H1 (cell line): ENCODE results near the gene CDC14B. TPM values are rescaled to one million over a fixed set of nuclear protein-coding genes. Genes with fewer than 3 reads are reported as not detected.

Source experiments
- CTCF ChIP-seq, 3 experiments: IDR thresholded peaks; 1 replicate in 2 of 3; 2 replicates in 1 of 3; pipeline versions ENCODE4 v1.5.1 to v1.6.1; 2011; ENCODE audit warnings: low read length in 3 of 3, mild to moderate bottlenecking in 3 of 3, inconsistent platforms in 2 of 3, low read depth in 1 of 3, moderate library complexity in 1 of 3; ENCODE audit not compliant: insufficient read depth in 1 of 3; ENCODE audit errors: control extremely low read depth in 1 of 3
- EP300 ChIP-seq, 2 experiments: IDR thresholded peaks; 1 replicate in 1 of 2; 2 replicates in 1 of 2; pipeline ENCODE4 v1.6.1; 2011 to 2012; ENCODE audit warnings: low read depth in 2 of 2, low read length in 2 of 2, mild to moderate bottlenecking in 2 of 2, borderline replicate concordance in 1 of 2, inconsistent platforms in 1 of 2, moderate library complexity in 1 of 2
- RXRA ChIP-seq: IDR thresholded peaks from 2 replicates; pipeline ENCODE4 v1.6.1; 2011; ENCODE audit warnings: low read depth, mild to moderate bottlenecking, low read length, moderate library complexity; ENCODE audit not compliant: insufficient read depth
- polyA plus RNA-seq, 7 experiments: library from polyadenylated mRNA; depleted of rRNA in 3 of 7; stranded (reverse) in 5 of 7; unstranded in 2 of 7; fragments of >200 nt in 5 of 7; fragments of 200-250 nt in 2 of 7; gene quantifications; 1 replicate in 5 of 7; 2 replicates in 1 of 7; 4 replicates in 1 of 7; pipeline versions ENCODE4 v1.2.1 to v1.2.3, GENCODE V29; 2011 to 2013; ENCODE audit warnings: missing spikeins in 2 of 7, mixed read lengths in 2 of 7
- total RNA-seq: library from RNA; stranded (reverse); fragmentation: NEBNext Ultra II Directional; extraction: Animal tissue kit (Norgen Biotek cat#: 25700); gene quantifications from 2 replicates; pipeline ENCODE4 v1.2.1, GENCODE V29; 2021

The CDC14B gene
- total and polyA plus RNA-seq, 2 of the 8 experiments (the other 6 are each of a cell fraction or from before 2014, with no cell fraction given): 17.2 to 44.6 TPM

DNA sequence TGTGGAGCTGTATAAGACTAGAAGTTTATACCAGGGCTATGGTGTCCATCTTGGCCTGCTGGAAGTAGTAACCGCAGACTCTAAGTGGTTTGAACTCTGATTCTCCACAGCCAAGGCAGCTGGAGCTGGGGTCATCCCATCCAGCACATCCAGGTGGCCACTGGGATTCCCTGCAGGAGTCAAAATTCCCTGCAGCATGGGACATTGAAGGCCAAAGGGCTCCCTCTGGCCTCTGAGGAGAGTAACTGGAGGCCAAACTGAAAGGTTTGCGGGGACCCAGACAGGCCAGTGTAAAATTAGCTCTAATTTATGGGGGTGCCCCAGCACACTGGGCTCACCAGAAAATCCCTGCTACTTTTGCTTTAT lies 47.7 kb upstream of the CDC14B start (continued):
- peak in 2 of 3 experiments; percentile 23 to 38; a peak in 2 of 4 replicates for TF ChIP-seq CTCF (IDR thresholded peaks at IDR 0.05; ENCODE audit: control extremely low read depth in 1 of 3, insufficient read depth in 1 of 3, low read depth in 1 of 3, low read length in 3 of 3)
- TF ChIP-seq RXRA: no peak
- TF ChIP-seq EP300 (IDR thresholded peaks at IDR 0.05; ENCODE audit: borderline replicate concordance in 1 of 2, low read depth in 2 of 2, low read length in 2 of 2): no peak
